Fibroblast of lung (primary cell): ENCODE results near the gene QRFPR. TPM values are rescaled to one million over a fixed set of nuclear protein-coding genes. Genes with fewer than 3 reads are reported as not detected.

Experiments used
- DNase-seq, 2 donors: peaks; one replicate each; pipeline versions ENCODE4 v3.0.0 to v3.0.0-alpha.2; 2010; ENCODE audit warnings: low read depth in 2 of 2
- H2AFZ ChIP-seq: 2 replicates; pipeline ENCODE4 v1.5.1; 2012; ENCODE audit warnings: low read length, control low read depth, inconsistent platforms
- H3K27ac ChIP-seq: 2 replicates; pipeline ENCODE4 v1.5.1; 2011; ENCODE audit warnings: low read length, control low read depth; ENCODE audit not compliant: insufficient read depth
- H3K27me3 ChIP-seq: 2 replicates; pipeline ENCODE4 v1.5.1; 2011; ENCODE audit warnings: mild to moderate bottlenecking, low read length; ENCODE audit not compliant: control insufficient read depth, insufficient read depth
- H3K36me3 ChIP-seq: 2 replicates; pipeline ENCODE4 v1.5.1; 2011; ENCODE audit warnings: low read length; ENCODE audit not compliant: control insufficient read depth, insufficient read depth
- H3K4me1 ChIP-seq: 2 replicates; pipeline ENCODE4 v1.5.1; 2011; ENCODE audit warnings: low read length; ENCODE audit not compliant: control insufficient read depth, insufficient read depth; ENCODE audit errors: extremely low read depth
- H3K4me2 ChIP-seq: 2 replicates; pipeline ENCODE4 v1.5.1; 2011; ENCODE audit warnings: low read length, control low read depth; ENCODE audit not compliant: insufficient read depth; ENCODE audit errors: extremely low read depth
- H3K4me3 ChIP-seq, 4 experiments: fragments of 200-600 bp in 1 of 4; sonication (generic) in 1 of 4; replicated peaks in 1 of 4; 2 replicates each; pipeline ENCODE4 v1.5.1; 2011 to 2016; ENCODE audit warnings: low read length in 4 of 4, low read depth in 3 of 4, mild to moderate bottlenecking in 3 of 4, control low read depth in 2 of 4, inconsistent platforms in 1 of 4, mixed read lengths in 1 of 4; ENCODE audit not compliant: insufficient read depth in 1 of 4; ENCODE audit errors: control extremely low read depth in 1 of 4
- H3K79me2 ChIP-seq: 2 replicates; pipeline ENCODE4 v1.5.1; 2012; ENCODE audit warnings: mild to moderate bottlenecking, low read length, inconsistent platforms; ENCODE audit not compliant: control insufficient read depth, insufficient read depth
- H3K9ac ChIP-seq: 2 replicates; pipeline ENCODE4 v1.5.1; 2011; ENCODE audit warnings: mild to moderate bottlenecking, low read length, control low read depth; ENCODE audit not compliant: insufficient read depth
- H3K9me3 ChIP-seq: 2 replicates; pipeline ENCODE4 v1.5.1; 2012; ENCODE audit warnings: low read depth, low read length; ENCODE audit not compliant: control insufficient read depth, insufficient read depth
- H4K20me1 ChIP-seq: 2 replicates; pipeline ENCODE4 v1.5.1; 2011; ENCODE audit warnings: low read length; ENCODE audit not compliant: control insufficient read depth, insufficient read depth; ENCODE audit errors: extremely low read depth
- CTCF ChIP-seq, 2 donors: IDR thresholded peaks in 1 of 2; conservative IDR thresholded peaks in 1 of 2; 1 replicate in 1 of 2; 2 replicates in 1 of 2; pipeline ENCODE4 v1.5.1; 2011 to 2012; ENCODE audit warnings: low read length in 2 of 2, control low read depth in 1 of 2, inconsistent platforms in 1 of 2, low read depth in 1 of 2, mild to moderate bottlenecking in 1 of 2
- EZH2 ChIP-seq: IDR thresholded peaks from 2 replicates; pipeline ENCODE4 v1.5.1; 2012; ENCODE audit warnings: low read length, control low read depth, mild to moderate bottlenecking; ENCODE audit errors: missing control alignments
- polyA plus RNA-seq, 2 donors: library from polyadenylated mRNA; depleted of rRNA in 1 of 2; stranded (reverse) in 1 of 2; unstranded in 1 of 2; fragments of >200 nt; gene quantifications; 2 replicates each; pipeline ENCODE4 v1.2.1, GENCODE V29; 2011 to 2012; ENCODE audit warnings: missing spikeins in 1 of 2
- total RNA-seq: library from RNA; depleted of rRNA; stranded (reverse); fragments of >200 nt; gene quantifications from 2 replicates; pipeline ENCODE4 v1.2.1, GENCODE V29; 2014

Gene QRFPR
- total and polyA plus RNA-seq, 2 donors (not counting 1 experiment from before 2014, with no cell fraction given): not detected

GRCh38 chr4:121353213-121353612, 27.6 kb downstream of the QRFPR start:
- H3K4me2 ChIP-seq: no peak overlapping the region
- no peaks in the 10 kb centered on the region for H3K27me3 ChIP-seq
- TF ChIP-seq CTCF (conservative IDR thresholded peaks at IDR 0.05 in 1 of 2, IDR thresholded peaks at IDR 0.05 in 1 of 2; ENCODE audit: low read depth in 1 of 2, low read length in 2 of 2): no peak
- no peak for TF ChIP-seq EZH2
- H2AFZ ChIP-seq: no peak overlapping the region
- no peaks in the 10 kb centered on the region for H3K4me1 ChIP-seq
- no peaks in the 10 kb centered on the region for H3K9me3 ChIP-seq
- H3K9ac ChIP-seq: no peak overlapping the region
- H3K79me2 ChIP-seq: no peaks in the 10 kb centered on the region
- H3K36me3 ChIP-seq: no peaks in the 10 kb centered on the region
- H4K20me1 ChIP-seq: no peaks in the 10 kb centered on the region
- DNase-seq: peak in 1 of 2 donors; percentile 25
- no peak overlapping the region for H3K27ac ChIP-seq
- H3K4me3 ChIP-seq: no peak overlapping the region

- Histone ChIP-seq H3K36me3 (no peaks in the 10 kb centered on the region), H4K20me1 (no peaks in the 10 kb centered on the region), H3K9ac (no peak overlapping the region), H3K4me2 (no peak overlapping the region), H3K4me1 (no peaks in the 10 kb centered on the region), H3K27ac (no peak overlapping the region), H3K4me3 (no peak overlapping the region), H3K9me3 (no peaks in the 10 kb centered on the region), H3K79me2 (no peaks in the 10 kb centered on the region), H3K27me3 (no peaks in the 10 kb centered on the region), H2AFZ (no peak overlapping the region)
- TF ChIP-seq EZH2: no peak
- TF ChIP-seq CTCF (conservative IDR thresholded peaks at IDR 0.05 in 1 of 2, IDR thresholded peaks at IDR 0.05 in 1 of 2; ENCODE audit: low read depth in 1 of 2, low read length in 2 of 2): no peak
- no peak for DNase-seq
These were observed 36.7 kb downstream of the QRFPR start for GRCh38 chr4:121344098-121344497.

GRCh38 chr4:121340247-121340646, 40.6 kb downstream of the QRFPR start:
- H3K36me3 ChIP-seq: no peaks in the 10 kb centered on the region
- H3K4me2 ChIP-seq: no peak overlapping the region
- H3K27me3 ChIP-seq: no peaks in the 10 kb centered on the region
- no peak overlapping the region for H3K4me3 ChIP-seq
- no peak for TF ChIP-seq CTCF (conservative IDR thresholded peaks at IDR 0.05 in 1 of 2, IDR thresholded peaks at IDR 0.05 in 1 of 2; ENCODE audit: low read depth in 1 of 2, low read length in 2 of 2)
- TF ChIP-seq EZH2: no peak
- DNase-seq: no peak
- no peak overlapping the region for H3K27ac ChIP-seq
- H3K4me1 ChIP-seq: no peaks in the 10 kb centered on the region
- H4K20me1 ChIP-seq: no peaks in the 10 kb centered on the region
- H2AFZ ChIP-seq: no peak overlapping the region
- H3K9ac ChIP-seq: no peak overlapping the region
- no peaks in the 10 kb centered on the region for H3K9me3 ChIP-seq
- H3K79me2 ChIP-seq: no peaks in the 10 kb centered on the region
